Stimulated activated naive CD8-positive, alpha-beta T cell treated with anti-CD3 and anti-CD28 coated beads, Interleukin-15, Interleukin-2, amounts not matched to agents 100 ng/mL and 50 ng/mL, for 24 hours (primary cell): ENCODE results near the gene GRPEL1.

Experiments used
- H3K27ac Mint-ChIP-seq: one replicate; pipeline ENCODE4 v1.8.0; 2021; ENCODE audit warnings: mild to moderate bottlenecking, mixed read lengths
- H3K27me3 Mint-ChIP-seq: one replicate; pipeline ENCODE4 v1.8.0; 2021; ENCODE audit warnings: mixed read lengths
- H3K36me3 Mint-ChIP-seq: one replicate; pipeline ENCODE4 v1.8.0; 2021; ENCODE audit warnings: low read depth, mixed read lengths
- H3K4me1 Mint-ChIP-seq: one replicate; pipeline ENCODE4 v1.8.0; 2021; ENCODE audit warnings: low read depth, mixed read lengths
- H3K4me3 Mint-ChIP-seq: one replicate; pipeline ENCODE4 v1.8.0; 2021; ENCODE audit warnings: mild to moderate bottlenecking, mixed read lengths
- H3K9me3 Mint-ChIP-seq: one replicate; pipeline ENCODE4 v1.8.0; 2021; ENCODE audit warnings: mixed read lengths

Gene GRPEL1

GRCh38 chr4:7078025-7078424 lies 10.2 kb upstream of the GRPEL1 start:
- H3K9me3 Mint-ChIP-seq = no peaks in the 10 kb centered on the region
- H3K27ac Mint-ChIP-seq = no peak overlapping the region
- peaks cover 22% of the 10 kb centered on the region for H3K27me3 Mint-ChIP-seq
- H3K4me1 Mint-ChIP-seq = no peaks in the 10 kb centered on the region
- no peaks in the 10 kb centered on the region for H3K36me3 Mint-ChIP-seq
- no peak overlapping the region for H3K4me3 Mint-ChIP-seq

DNA sequence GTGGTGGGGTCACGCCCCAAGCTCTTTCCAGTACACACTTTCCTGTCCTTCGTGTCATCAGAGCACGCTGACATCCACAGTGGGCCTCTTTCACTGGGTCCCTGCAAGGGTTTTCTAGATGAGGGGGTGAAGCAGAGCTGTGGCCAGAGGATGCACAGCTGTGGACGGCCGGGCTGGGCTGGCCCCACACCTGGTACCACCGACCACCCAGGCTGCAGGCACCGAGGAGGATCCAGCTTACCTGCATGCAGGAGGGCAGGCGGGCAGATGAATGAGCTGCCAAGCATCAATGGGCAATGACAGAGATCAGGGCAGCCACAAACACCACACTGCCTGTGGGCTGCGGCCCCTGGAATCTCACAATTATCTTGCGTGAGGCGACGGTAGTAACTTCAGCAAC lies 9.5 kb upstream of the GRPEL1 start:
- Mint-ChIP-seq H3K4me3 (no peak overlapping the region), H3K9me3 (no peaks in the 10 kb centered on the region), H3K4me1 (no peaks in the 10 kb centered on the region), H3K27ac (no peak overlapping the region), H3K36me3 (no peaks in the 10 kb centered on the region), H3K27me3 (peaks cover 18% of the 10 kb centered on the region)

DNA sequence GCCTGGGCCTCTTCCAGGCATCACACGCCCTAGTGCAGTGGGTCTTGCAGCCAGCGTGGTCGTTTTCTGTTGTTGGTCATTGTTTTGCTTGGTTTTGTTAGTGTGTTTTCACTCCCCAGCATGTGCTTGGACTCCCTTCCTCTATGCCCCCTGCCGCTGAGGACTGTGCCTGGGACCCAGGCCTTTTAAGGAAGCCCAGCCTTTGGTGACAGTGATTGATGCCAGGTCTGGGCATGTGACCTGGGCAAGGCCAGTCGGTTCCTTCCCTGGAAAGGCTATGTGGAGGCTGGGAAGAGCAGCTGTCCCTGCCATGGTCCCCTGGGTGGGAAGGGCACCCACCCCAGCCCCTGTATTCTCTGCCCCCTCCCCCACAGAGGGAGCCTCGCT lies 8.8 kb upstream of the GRPEL1 start:
- H3K36me3 Mint-ChIP-seq = no peaks in the 10 kb centered on the region
- no peak overlapping the region for H3K27ac Mint-ChIP-seq
- peaks cover 18% of the 10 kb centered on the region for H3K27me3 Mint-ChIP-seq
- H3K4me3 Mint-ChIP-seq = no peak overlapping the region
- H3K4me1 Mint-ChIP-seq = no peaks in the 10 kb centered on the region
- no peaks in the 10 kb centered on the region for H3K9me3 Mint-ChIP-seq

DNA sequence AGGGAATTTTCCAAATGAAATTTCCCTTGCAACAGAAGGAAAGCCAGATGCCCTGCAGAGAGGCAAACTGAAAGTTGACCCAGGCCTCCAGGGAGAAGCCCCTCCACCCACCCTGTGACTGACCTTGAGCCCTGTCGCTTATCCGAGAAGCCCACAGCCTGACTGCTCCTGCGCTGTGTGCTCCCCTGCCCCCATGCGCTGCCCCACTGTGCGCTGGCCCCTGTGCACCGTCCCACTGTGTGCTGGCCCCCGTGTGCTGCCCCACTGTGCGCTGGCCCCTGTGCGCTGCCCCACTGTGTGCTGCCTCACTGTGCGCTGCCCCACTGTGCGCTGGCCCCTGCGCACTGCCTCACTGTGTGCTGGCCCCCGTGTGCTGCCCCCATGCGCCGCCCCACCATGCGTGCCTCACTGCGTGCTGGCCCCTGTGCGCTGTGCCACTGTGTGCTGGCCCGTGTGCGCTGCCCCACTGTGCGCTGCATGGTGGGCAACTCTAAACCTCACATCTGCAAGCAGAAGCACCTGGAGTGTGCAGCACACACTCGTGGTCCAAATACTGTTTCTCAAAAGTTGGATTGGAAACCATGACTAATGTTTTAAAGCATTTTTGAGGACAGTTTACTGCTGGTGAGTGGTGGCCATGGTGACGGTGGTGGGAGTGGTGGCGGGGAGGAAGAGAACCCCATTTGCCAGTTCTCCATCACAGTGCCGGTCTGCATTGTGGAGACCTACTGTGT lies 8.3 kb upstream of the GRPEL1 start:
- no peaks in the 10 kb centered on the region for H3K4me1 Mint-ChIP-seq
- H3K9me3 Mint-ChIP-seq = no peaks in the 10 kb centered on the region
- H3K27me3 Mint-ChIP-seq = peaks cover 14% of the 10 kb centered on the region
- no peak overlapping the region for H3K27ac Mint-ChIP-seq
- H3K36me3 Mint-ChIP-seq = no peaks in the 10 kb centered on the region
- H3K4me3 Mint-ChIP-seq = no peak overlapping the region

DNA sequence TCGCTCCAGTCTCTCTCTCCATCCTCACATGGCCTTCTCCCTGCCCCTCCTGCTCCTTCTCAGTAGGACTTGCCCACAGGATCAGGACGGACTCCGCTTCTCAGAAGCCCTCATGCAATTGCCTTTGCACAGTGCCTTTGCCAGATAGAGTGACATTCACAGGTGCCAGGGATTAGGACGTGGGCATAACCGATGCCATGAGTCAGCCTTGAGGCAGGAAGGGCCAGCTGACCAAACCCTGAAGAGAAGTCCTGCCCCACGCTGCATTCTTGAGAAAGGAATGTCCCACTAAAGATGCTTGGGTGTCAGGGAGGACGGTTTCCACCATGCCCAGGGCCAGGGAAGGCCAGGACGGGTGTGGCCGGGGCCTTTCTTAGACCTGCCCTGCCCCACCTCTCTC lies 6.6 kb upstream of the GRPEL1 start:
- Mint-ChIP-seq H3K27ac (no peak overlapping the region), H3K9me3 (no peaks in the 10 kb centered on the region), H3K4me1 (peaks cover 9% of the 10 kb centered on the region), H3K27me3 (peaks cover 4% of the 10 kb centered on the region), H3K4me3 (no peak overlapping the region), H3K36me3 (no peaks in the 10 kb centered on the region)

GRCh38 chr4:7073526-7074390 lies 5.9 kb upstream of the GRPEL1 start:
- Mint-ChIP-seq H3K27ac (no peak overlapping the region), H3K27me3 (no peaks in the 10 kb centered on the region), H3K9me3 (no peaks in the 10 kb centered on the region), H3K36me3 (no peaks in the 10 kb centered on the region), H3K4me1 (peaks cover 13% of the 10 kb centered on the region), H3K4me3 (no peak overlapping the region)

- H3K27ac Mint-ChIP-seq = no peak overlapping the region
These were observed 5.2 kb upstream of the GRPEL1 start for GRCh38 chr4:7073059-7073458.

DNA sequence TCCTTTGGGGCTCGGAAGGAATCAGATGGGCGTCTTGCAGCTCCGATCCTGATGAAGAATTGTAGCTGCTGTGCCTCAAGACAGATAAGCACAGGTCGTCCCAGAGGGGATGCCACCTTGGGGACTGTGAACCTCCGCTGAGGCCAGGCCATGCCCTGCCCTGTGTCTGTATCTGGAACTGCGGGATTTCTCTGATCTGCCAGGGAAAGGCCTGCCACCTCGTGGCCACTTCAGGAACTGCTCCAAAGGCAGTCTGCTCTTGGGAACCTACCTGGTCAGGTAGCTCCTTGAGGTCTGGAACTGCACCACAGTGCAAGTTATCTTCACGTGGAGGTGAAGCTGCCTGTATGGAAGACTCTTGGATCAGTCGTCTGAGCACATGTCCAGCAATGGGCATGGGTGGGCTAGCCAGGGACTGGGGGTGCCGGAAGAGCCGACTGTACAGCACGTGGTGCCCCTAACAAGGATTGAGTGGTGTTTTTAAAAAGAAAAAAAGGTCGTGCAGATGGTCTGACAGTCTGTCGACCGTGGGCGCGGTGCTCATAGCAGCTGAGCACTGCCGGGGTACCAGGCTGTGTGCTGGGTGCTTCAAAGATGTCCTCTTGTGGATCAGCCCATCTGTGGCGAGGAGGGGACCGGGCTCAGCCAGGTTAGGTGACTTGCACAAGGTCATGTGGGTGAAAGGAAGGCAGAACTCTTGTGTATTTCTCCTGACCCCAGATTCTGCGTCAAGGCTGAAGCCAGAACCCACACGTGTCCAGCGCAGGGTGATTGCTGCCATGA lies 3.1 kb upstream of the GRPEL1 start:
- Mint-ChIP-seq H3K4me3 (no peak overlapping the region), H3K27me3 (no peaks in the 10 kb centered on the region), H3K27ac (no peak overlapping the region), H3K9me3 (no peaks in the 10 kb centered on the region), H3K4me1 (peaks cover 35% of the 10 kb centered on the region), H3K36me3 (peaks cover 14% of the 10 kb centered on the region)

More at GRCh38 chr4:7073059-7073458, 5.2 kb upstream of the GRPEL1 start:
- Mint-ChIP-seq H3K9me3 (no peaks in the 10 kb centered on the region), H3K36me3 (no peaks in the 10 kb centered on the region), H3K4me1 (peaks cover 19% of the 10 kb centered on the region), H3K4me3 (no peak overlapping the region), H3K27me3 (no peaks in the 10 kb centered on the region)

- Mint-ChIP-seq H3K4me1 (peaks cover 52% of the 10 kb centered on the region), H3K27me3 (no peaks in the 10 kb centered on the region), H3K9me3 (no peaks in the 10 kb centered on the region), H3K27ac (peak overlapping the region; percentile 95), H3K36me3 (peaks cover 30% of the 10 kb centered on the region), H3K4me3 (peak overlapping the region; percentile 91)
These were observed 1.0 kb upstream of the GRPEL1 start for GRCh38 chr4:7068883-7069282.

- peaks cover 35% of the 10 kb centered on the region for H3K36me3 Mint-ChIP-seq
- peaks cover 53% of the 10 kb centered on the region for H3K4me1 Mint-ChIP-seq
- no peaks in the 10 kb centered on the region for H3K9me3 Mint-ChIP-seq
- peak overlapping the region; percentile 91 for H3K4me3 Mint-ChIP-seq
- H3K27me3 Mint-ChIP-seq = no peaks in the 10 kb centered on the region
- H3K27ac Mint-ChIP-seq = peak overlapping the region; percentile 95
These were observed 497 bp upstream of the GRPEL1 start for GRCh38 chr4:7068279-7068842.

DNA sequence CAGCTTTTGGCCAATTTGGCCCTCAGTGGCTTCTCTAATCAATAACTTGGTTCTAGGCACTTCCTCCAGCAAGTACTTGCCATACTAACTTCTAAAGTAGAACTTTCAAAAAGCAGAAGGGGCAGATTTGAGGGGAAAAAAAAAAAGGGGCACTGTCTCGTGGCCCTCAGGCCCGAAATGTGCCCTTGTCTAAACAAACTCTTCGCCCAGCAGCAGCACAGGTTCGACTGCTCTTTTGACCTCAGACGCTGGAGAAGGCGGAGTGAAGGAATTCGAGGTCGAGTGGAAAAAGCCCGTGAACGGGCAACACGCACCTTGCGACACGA lies 775 bp downstream of the GRPEL1 start:
- Mint-ChIP-seq H3K36me3 (peaks cover 48% of the 10 kb centered on the region), H3K27me3 (no peaks in the 10 kb centered on the region), H3K9me3 (no peaks in the 10 kb centered on the region), H3K27ac (peak overlapping the region; percentile 94), H3K4me3 (peak overlapping the region; percentile 91), H3K4me1 (peaks cover 55% of the 10 kb centered on the region)

DNA sequence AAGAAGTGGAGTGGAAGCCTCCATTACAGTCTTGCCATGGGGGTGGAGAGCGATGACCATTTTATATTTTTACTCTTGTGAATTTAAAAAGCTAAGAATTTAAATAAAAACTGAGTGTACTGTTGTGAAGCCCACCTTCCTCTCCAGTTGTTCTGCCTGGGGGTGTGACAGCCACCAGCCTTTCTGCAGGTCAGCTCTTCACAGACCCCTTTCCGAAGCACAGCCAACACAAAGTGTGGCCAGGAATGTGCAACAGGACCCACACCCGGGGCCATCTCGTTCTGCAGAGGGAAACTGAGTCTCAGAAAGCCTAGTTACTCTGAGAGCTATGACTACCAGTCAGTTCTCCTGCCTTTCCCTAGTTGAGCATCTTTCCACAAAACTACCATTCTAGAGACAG lies 1.4 kb downstream of the GRPEL1 start:
- peak overlapping the region; percentile 94 for H3K27ac Mint-ChIP-seq
- peaks cover 55% of the 10 kb centered on the region for H3K4me1 Mint-ChIP-seq

GRCh38 chr4:7066006-7066405 lies 1.9 kb downstream of the GRPEL1 start:
- Mint-ChIP-seq H3K4me1 (peaks cover 55% of the 10 kb centered on the region), H3K27me3 (no peaks in the 10 kb centered on the region), H3K36me3 (peaks cover 59% of the 10 kb centered on the region), H3K27ac (peak overlapping the region; percentile 94), H3K9me3 (no peaks in the 10 kb centered on the region), H3K4me3 (peak overlapping the region; percentile 91)

More for the DNA sequence above, 1.4 kb downstream of the GRPEL1 start:
- H3K9me3 Mint-ChIP-seq = no peaks in the 10 kb centered on the region
- peaks cover 54% of the 10 kb centered on the region for H3K36me3 Mint-ChIP-seq
- H3K27me3 Mint-ChIP-seq = no peaks in the 10 kb centered on the region
- H3K4me3 Mint-ChIP-seq = peak overlapping the region; percentile 91

DNA sequence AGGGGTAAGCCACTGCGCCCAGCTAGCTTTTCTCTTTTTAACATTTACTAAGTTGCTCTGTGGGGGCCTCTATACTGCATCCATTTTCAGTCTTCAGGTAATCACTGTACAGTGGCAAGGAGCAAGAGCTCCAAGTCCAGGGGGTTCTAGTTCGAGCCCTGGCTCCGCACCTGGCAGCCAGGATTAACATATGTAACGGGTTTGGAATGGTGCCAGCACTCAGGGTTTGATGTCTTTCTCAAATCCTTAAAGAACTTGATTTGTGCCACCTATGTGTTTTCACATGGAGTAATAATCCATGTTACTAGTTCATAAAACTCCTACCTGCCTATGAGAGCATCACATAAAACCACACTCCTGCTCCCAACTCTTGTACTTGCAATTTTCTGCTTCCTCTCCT lies 4.5 kb downstream of the GRPEL1 start:
- Mint-ChIP-seq H3K36me3 (peaks cover 84% of the 10 kb centered on the region), H3K4me3 (no peak overlapping the region), H3K4me1 (peaks cover 38% of the 10 kb centered on the region), H3K27me3 (no peaks in the 10 kb centered on the region), H3K9me3 (no peaks in the 10 kb centered on the region), H3K27ac (peak overlapping the region; percentile 74)

- no peaks in the 10 kb centered on the region for H3K27me3 Mint-ChIP-seq
- H3K27ac Mint-ChIP-seq = peak overlapping the region; percentile 74
- H3K4me1 Mint-ChIP-seq = peaks cover 36% of the 10 kb centered on the region
- no peaks in the 10 kb centered on the region for H3K9me3 Mint-ChIP-seq
- H3K4me3 Mint-ChIP-seq = no peak overlapping the region
- H3K36me3 Mint-ChIP-seq = peaks cover 86% of the 10 kb centered on the region
These were observed 5.0 kb downstream of the GRPEL1 start for GRCh38 chr4:7062816-7063215.
